Activated naive CD8-positive, alpha-beta T cell treated with anti-CD3 and anti-CD28 coated beads for 36 hours (primary cell): ENCODE results near the gene ENTHD1. TPM values are rescaled to one million over a fixed set of nuclear protein-coding genes. Genes with fewer than 3 reads are reported as not detected.

ENCODE experiments used
- DNase-seq: peaks from one replicate; pipeline ENCODE4 v3.0.0; 2021
- H3K27ac Mint-ChIP-seq: one replicate; pipeline ENCODE4 v1.8.0; 2022; ENCODE audit warnings: mild to moderate bottlenecking, moderate library complexity, mixed read lengths
- H3K27me3 Mint-ChIP-seq: one replicate; pipeline ENCODE4 v1.8.0; 2022; ENCODE audit warnings: mild to moderate bottlenecking, mixed read lengths
- H3K36me3 Mint-ChIP-seq: one replicate; pipeline ENCODE4 v1.8.0; 2021; ENCODE audit warnings: mild to moderate bottlenecking, mixed read lengths
- H3K4me1 Mint-ChIP-seq: one replicate; pipeline ENCODE4 v1.8.0; 2021; ENCODE audit warnings: mixed read lengths
- H3K4me3 Mint-ChIP-seq: one replicate; pipeline ENCODE4 v1.8.0; 2022; ENCODE audit warnings: mild to moderate bottlenecking, moderate library complexity, mixed read lengths
- H3K9me3 Mint-ChIP-seq: one replicate; pipeline ENCODE4 v1.8.0; 2022; ENCODE audit warnings: mixed read lengths
- total RNA-seq, 2 experiments: library from RNA; stranded (reverse); gene quantifications; one replicate each; pipeline ENCODE4 v1.2.3, GENCODE V29; 2021

ENTHD1 gene
- total RNA-seq, 2 experiments from 2014 or later = 0.20 to 0.39 TPM

DNA sequence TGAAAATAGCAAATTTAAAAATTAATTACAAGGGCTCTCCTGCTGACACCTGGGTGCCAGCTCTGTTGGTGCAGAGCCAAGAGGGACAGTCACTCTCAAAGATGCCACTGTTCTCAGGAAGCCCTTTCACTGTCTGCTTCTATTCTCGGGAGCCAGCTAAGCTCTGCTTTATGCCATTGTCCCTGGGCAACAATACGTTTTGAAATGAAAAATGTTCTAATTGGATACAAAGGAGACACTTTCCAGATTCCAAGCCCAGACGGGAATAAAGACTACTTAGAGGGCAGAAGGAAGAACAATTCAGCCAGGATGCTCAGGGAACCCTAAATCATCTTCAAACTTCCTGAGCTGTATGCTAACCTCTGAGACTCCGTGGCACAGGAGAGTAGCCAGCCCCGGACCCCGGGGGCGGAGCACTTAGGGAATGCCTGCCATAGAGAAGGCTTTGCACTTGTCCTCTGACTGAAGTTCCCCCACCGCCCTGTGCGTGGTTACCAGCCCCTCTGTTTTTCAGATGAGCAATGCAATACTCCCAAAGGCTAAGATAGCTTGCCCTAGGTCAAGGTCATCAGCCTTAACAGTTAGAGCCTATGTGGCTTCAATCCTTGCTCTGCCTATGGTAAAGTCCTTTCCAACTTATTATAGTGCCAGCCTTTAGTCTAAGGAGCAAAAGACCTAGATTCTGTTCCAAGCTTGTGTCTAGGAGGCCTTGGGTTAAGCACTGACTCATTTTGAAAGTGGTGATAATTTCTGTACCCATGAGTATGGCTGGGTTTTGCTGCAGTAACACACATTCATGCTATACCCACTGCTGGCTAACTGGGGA lies 172.1 kb downstream of the ENTHD1 start:
- H3K4me1 Mint-ChIP-seq = peaks cover 3% of the 10 kb centered on the region

DNA sequence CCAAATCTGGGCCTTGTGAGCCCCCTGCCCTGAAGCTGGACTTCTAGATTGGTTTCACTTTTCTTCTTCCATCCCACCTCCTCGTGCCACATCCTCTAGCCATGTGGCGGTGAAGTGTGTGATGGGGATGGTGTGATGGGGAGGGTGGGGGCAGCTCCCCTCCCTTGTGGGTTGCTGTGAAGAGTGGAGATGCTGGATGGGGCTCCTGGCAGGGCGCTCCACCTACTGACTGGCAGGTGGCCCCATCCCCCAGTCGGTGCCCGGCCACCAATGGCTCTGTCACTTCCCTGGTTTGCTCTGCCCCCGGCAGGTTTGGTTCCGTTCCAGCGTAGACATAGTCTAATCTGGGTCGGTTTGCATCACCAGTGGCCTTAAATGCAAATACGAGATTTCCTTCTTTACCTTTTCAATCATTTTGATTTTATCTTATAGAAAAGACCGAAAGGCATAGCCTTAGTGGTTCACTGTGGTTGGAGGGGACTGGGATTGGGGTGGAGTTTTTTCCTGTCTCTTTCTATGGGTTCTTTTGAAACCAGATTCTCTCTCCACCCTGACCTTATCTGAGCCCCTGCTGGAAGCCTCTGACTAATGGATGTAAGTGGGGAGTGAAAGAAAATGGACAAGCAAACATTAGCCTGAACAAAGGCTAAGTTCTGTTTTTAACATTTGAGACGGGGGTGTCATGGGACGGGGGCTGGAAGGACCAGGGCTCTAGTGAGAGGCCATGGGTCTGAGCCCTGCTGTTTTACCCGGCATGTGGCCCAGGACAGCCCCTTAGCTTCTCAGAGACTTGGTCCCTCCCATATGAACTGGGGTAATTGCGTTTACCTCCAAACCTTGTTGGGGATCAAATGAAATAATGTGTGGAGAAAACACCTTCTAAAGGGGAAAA lies 173.8 kb downstream of the ENTHD1 start:
- Mint-ChIP-seq H3K9me3 (no peaks in the 10 kb centered on the region), H3K27me3 (peaks cover 6% of the 10 kb centered on the region), H3K27ac (no peak overlapping the region), H3K36me3 (peaks cover 2% of the 10 kb centered on the region), H3K4me1 (peaks cover 3% of the 10 kb centered on the region), H3K4me3 (no peak overlapping the region)
- DNase-seq = no peak

More for the DNA sequence above, 172.1 kb downstream of the ENTHD1 start:
- H3K27ac Mint-ChIP-seq = no peak overlapping the region
- H3K27me3 Mint-ChIP-seq = peaks cover 6% of the 10 kb centered on the region
- H3K9me3 Mint-ChIP-seq = no peaks in the 10 kb centered on the region
- H3K36me3 Mint-ChIP-seq = peaks cover 2% of the 10 kb centered on the region
- DNase-seq = no peak
- no peak overlapping the region for H3K4me3 Mint-ChIP-seq

DNA sequence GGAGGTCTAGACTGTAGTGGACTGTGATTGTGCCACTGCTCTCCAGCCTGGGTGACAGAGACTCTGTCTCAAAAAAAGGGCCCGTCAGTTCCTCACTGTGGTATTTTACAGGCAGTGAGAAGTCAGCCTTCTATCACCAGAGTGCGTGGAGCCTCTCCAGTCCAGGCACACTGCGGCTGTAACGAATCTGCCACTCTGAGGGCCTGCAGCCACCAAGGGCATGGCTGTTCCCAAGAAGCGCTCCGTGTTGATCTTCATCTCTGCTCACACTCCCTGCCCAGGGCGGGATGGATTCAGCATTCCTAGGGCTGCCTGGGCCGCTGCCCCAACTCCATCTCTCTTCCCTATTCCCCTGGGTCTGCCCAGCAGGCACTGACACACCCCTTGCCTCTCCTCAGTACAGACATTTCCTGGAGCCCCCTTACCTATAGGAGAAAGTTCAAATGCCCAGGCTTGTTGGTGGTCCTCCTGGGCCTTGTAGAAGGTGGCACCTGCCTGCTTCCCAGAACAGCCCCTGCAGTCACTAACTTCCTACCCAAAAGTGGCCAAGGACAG lies 174.6 kb downstream of the ENTHD1 start:
- no peak overlapping the region for H3K4me3 Mint-ChIP-seq
- H3K27ac Mint-ChIP-seq = no peak overlapping the region
- no peak for DNase-seq
- peaks cover 3% of the 10 kb centered on the region for H3K4me1 Mint-ChIP-seq
- peaks cover 6% of the 10 kb centered on the region for H3K27me3 Mint-ChIP-seq
- no peaks in the 10 kb centered on the region for H3K36me3 Mint-ChIP-seq
- no peaks in the 10 kb centered on the region for H3K9me3 Mint-ChIP-seq

DNA sequence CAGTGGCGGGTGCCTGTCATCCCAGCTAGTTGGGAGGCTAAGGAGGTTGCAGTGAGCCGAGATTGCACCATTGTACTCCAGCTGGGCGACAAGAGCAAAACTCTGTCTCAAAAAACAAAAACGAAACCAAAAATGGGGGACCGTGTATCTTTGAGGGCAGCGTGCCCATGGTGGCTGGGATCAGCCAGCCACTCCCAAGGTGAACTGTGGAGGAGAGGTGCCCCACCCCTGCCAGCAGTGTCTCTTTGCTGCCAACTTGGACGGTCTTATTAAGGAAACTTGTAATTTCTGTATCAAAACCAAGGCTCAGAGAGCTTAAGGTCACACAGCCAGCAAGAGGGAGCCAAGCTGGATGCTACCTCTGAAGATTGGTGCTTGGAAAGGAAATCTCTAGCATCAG lies 175.4 kb downstream of the ENTHD1 start:
- Mint-ChIP-seq H3K36me3 (no peaks in the 10 kb centered on the region), H3K27me3 (peaks cover 6% of the 10 kb centered on the region), H3K9me3 (no peaks in the 10 kb centered on the region), H3K4me1 (peaks cover 3% of the 10 kb centered on the region), H3K27ac (no peak overlapping the region), H3K4me3 (no peak overlapping the region)
- no peak for DNase-seq

DNA sequence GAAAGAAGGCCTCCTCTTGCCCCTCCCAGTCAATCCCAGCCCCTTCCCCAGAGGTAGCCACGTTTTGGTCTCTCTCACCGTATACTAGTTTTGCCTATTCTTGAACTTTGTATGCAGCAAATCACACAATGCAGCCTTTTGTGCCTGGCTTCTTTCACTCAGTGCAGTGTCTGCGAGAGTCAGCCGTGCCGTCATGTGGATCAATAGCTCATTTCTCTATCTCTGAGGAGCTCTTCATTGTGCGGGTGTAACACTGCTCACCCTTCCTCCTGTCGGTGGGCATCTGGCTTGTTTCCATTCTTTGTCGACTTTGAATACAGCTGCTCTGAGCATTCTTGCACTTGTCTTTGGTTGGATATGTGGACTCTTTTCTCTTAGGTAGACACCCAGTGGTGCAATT lies 176.5 kb downstream of the ENTHD1 start:
- Mint-ChIP-seq H3K4me1 (peaks cover 3% of the 10 kb centered on the region), H3K27me3 (peaks cover 6% of the 10 kb centered on the region), H3K27ac (no peak overlapping the region), H3K9me3 (no peaks in the 10 kb centered on the region), H3K4me3 (no peak overlapping the region), H3K36me3 (no peaks in the 10 kb centered on the region)
- no peak for DNase-seq

DNA sequence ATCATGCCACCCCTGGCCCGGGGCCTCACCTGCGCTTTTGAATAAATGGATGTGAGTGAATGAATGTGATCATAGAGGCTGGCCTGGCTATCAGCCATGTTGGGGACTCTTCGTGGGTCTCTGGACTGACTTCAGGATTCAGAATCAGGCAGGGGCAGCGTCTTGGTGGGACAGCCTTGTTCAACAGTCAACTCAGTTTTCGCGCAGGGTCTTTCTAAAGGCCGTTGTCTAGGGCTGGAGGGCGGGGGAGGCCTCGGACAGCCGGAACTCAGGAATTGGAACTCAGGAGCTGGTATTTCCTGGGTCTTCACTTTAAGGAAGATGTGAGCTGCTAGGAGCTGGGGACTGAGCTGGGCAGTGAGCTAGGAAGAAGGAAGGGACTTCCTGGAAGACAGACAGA lies 177.0 kb downstream of the ENTHD1 start:
- Mint-ChIP-seq H3K9me3 (no peaks in the 10 kb centered on the region), H3K27me3 (peaks cover 6% of the 10 kb centered on the region), H3K36me3 (no peaks in the 10 kb centered on the region), H3K27ac (no peak overlapping the region), H3K4me1 (peaks cover 3% of the 10 kb centered on the region), H3K4me3 (no peak overlapping the region)
- DNase-seq = no peak

DNA sequence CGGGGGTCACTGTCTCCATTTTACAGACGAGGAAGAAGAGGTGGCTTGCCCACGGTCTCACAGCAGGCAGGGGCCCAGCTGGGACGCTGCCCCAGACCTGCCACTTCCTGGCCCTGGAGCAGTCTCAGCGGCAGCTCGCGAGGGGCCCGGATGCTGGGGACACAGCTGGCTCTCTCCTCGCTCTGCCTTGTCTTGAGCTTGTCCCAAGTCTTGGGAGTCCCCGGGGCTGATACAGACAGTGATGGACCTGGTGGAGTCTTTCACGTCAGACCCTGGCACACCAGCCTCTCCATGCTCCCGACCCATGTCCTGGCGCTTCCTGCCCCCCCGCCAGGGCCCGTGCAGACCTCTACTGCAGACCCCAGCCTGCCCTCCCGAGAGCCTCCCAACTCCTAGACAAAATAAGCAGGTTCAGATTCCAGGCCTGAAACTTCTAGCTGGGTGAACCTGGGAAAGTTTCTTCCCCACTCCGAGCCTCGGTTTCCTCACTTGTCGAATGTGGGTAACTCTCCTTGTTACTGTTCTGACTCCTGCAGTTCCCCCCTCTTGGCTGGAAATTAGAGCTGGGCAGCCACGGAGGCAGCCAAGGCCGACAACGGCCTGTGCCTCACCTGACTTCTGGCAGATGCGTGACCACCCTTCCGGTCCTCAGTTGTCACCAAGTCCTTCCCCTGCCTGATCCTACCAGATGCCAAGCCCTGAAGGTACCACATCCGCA lies 177.6 kb downstream of the ENTHD1 start:
- Mint-ChIP-seq H3K36me3 (no peaks in the 10 kb centered on the region), H3K4me3 (no peak overlapping the region), H3K27ac (no peak overlapping the region), H3K4me1 (no peaks in the 10 kb centered on the region), H3K9me3 (no peaks in the 10 kb centered on the region), H3K27me3 (peaks cover 6% of the 10 kb centered on the region)
- DNase-seq = no peak

DNA sequence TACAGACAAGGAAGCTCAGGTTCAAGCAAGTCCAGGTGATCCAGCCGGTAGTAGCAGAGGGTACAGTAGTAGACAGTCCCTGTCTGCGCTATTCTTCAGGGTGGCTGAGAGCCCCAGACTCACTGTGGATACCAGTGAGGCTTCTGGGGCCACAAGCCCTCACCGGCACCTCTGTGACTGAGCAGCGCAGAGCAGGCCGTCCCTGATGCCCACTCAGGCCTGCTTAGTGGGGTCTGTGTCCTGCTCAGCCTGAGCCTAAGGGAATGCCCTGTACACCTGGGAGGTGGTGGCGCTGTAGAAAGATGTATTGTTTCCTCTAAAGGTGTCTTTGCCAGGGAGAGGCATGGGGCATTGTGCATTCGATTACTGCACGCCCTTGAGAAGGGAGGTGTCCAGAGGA lies 179.2 kb downstream of the ENTHD1 start:
- no peaks in the 10 kb centered on the region for H3K4me1 Mint-ChIP-seq
- H3K27ac Mint-ChIP-seq = no peak overlapping the region
- H3K9me3 Mint-ChIP-seq = no peaks in the 10 kb centered on the region
- H3K36me3 Mint-ChIP-seq = no peaks in the 10 kb centered on the region
- H3K27me3 Mint-ChIP-seq = no peaks in the 10 kb centered on the region
- H3K4me3 Mint-ChIP-seq = no peak overlapping the region
- no peak for DNase-seq

DNA sequence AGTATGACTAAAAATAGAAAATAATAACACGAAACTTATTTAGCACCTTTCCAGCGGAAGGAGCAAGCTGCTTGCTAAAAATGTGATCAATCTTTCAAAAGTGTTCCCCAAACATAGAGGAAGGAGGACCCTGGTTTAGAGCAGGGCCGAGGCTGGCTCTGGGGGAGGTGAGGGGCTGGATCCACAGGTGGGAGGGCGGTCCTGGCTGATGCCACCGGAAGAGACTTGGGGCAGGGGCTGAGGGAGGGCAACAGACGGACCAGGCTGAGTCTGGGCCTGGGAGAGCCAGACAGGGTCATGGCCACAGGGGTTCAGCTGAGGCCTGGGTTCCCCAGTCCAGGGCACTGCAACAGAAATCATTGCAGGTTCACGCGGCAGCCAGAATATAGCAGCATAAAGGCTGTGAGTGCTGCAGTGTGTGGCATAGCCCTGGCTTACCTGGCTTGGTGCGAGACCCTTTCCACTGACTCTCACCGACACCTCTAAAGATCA lies 179.7 kb downstream of the ENTHD1 start:
- H3K27me3 Mint-ChIP-seq = no peaks in the 10 kb centered on the region
- H3K4me3 Mint-ChIP-seq = no peak overlapping the region
- H3K9me3 Mint-ChIP-seq = no peaks in the 10 kb centered on the region
- H3K27ac Mint-ChIP-seq = no peak overlapping the region
- H3K36me3 Mint-ChIP-seq = no peaks in the 10 kb centered on the region
- H3K4me1 Mint-ChIP-seq = no peaks in the 10 kb centered on the region
- DNase-seq = no peak

DNA sequence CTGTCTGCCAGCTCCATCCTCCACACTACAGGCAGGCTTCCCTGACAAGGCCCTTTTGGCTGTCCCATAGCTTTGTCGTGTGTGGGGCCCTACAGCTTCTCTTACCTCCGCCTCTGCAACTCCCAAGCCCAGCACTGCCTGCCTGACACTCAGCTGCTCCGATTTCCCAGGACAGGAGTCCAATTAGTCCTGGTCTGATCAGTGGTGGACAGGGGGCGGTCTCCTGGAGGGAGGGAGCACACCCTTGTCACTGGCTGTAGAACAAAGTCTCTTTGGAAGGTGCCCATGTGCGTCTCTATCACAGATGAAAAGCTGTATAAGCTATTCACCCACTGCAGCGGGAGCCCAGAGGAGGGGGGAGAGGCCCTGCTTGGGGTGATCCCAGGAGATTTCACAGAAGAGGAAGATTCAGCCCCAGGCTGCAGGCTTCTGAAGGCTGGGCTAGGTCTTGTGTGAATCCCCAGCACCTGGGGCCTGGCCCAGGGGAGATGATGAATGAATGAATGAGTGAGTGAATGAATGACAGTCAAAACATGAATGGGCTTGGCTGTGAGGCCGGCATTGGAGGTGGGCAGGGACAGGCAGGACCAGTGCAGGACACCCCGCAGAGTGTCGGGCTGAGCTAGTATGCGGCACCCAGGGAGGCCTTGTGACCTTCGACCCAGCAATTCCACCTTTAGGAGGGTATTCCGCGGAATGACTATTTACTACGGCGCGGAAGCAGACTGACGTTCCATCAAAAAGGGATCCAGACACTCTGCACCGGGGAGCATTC lies 180.6 kb downstream of the ENTHD1 start:
- H3K27me3 Mint-ChIP-seq = no peaks in the 10 kb centered on the region
- H3K27ac Mint-ChIP-seq = no peak overlapping the region
- DNase-seq = no peak
- no peaks in the 10 kb centered on the region for H3K9me3 Mint-ChIP-seq
- H3K36me3 Mint-ChIP-seq = no peaks in the 10 kb centered on the region
- no peaks in the 10 kb centered on the region for H3K4me1 Mint-ChIP-seq
- H3K4me3 Mint-ChIP-seq = no peak overlapping the region

DNA sequence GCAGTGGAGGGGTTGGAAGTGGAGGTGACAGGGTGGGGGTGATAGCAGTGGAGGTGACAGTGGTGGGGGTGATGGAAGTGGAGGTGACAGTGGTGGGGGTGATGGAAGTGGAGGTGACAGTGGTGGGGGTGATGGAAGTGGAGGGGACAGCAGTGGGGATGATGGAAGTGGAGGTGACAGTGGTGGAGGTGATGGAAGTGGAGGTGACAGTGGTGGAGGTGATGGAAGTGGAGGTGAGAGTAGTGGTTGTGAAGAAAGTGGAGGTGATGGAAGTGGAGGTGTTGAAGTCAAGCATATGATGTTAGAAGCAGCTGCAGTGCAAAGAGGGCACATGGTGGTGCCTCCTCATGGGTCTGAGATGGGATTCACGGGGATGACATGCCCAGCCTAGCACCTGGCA lies 181.5 kb downstream of the ENTHD1 start:
- Mint-ChIP-seq H3K4me1 (no peaks in the 10 kb centered on the region), H3K27ac (no peak overlapping the region), H3K36me3 (no peaks in the 10 kb centered on the region), H3K4me3 (no peak overlapping the region), H3K27me3 (no peaks in the 10 kb centered on the region), H3K9me3 (no peaks in the 10 kb centered on the region)
- no peak for DNase-seq

DNA sequence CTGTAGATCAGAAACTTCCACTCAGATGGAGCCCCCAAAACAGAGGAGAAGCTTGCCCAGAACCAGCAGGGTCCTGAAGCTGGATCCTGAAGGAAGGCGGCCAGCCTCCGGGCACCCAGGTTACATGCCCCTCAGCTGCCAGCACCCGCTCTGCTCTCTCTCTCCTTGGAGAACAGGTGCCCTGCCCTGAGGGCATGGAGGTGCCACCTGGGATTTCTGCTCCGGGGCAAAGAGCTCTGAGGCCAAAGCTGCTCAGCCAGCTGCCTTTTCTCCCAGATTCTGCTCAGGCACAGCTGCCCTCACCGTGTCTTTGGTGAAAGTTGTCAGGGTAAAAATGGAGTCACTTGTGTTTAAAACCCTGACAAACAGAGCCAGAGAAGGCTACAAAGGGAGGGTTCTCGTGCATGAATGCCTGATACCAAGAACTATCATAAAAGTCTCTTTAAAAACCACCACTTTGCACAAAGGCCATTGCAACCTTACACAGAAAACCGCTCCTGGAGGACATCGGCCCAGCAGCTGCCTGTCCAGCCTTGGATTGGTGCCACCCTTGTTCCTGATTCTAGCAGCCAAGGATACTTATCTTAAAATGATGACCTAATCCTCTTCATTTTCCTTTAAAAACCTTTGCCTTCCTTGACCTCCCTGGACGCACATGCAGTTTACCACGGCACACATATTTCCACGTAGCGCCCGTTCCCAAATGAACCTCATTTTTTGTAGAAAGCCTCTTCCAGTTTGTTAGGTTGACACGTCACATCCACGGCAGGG lies 183.0 kb downstream of the ENTHD1 start:
- Mint-ChIP-seq H3K27me3 (no peaks in the 10 kb centered on the region), H3K4me3 (no peak overlapping the region), H3K9me3 (no peaks in the 10 kb centered on the region), H3K36me3 (no peaks in the 10 kb centered on the region), H3K27ac (no peak overlapping the region), H3K4me1 (no peaks in the 10 kb centered on the region)
- DNase-seq = no peak

DNA sequence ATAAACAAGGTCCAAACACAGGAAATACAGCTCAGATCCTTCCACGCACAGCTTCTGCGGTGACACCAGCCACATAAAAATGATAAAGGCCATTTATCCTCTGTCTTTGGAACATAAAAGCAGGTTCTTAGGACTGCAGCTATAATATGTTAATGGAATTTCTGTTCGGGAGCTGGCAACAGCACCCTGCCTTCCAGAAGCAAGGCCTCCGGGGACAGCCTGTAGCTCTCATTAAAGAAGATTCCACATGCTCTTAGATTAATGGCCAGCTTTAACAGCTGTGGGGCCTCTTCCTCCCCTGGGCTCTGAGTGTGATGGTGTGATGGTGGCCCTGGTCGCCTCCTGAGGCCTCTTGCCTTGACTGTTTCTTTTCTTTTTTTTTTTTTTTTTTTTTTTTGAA lies 185.7 kb downstream of the ENTHD1 start:
- Mint-ChIP-seq H3K4me3 (no peak overlapping the region), H3K4me1 (no peaks in the 10 kb centered on the region), H3K9me3 (no peaks in the 10 kb centered on the region), H3K27me3 (no peaks in the 10 kb centered on the region), H3K27ac (no peak overlapping the region), H3K36me3 (no peaks in the 10 kb centered on the region)
- DNase-seq = no peak
